ENCODE data around the gene GABARAPL1. TPM values are rescaled to one million over a fixed set of nuclear protein-coding genes. Genes with fewer than 3 reads are reported as not detected.
A peak's percentile ranks its signal among the peaks of the same experiment; 100 is the strongest.

The GABARAPL1 gene
- total and polyA plus RNA-seq, 11 donors = 126 to 790 (median 280) TPM

DNA sequence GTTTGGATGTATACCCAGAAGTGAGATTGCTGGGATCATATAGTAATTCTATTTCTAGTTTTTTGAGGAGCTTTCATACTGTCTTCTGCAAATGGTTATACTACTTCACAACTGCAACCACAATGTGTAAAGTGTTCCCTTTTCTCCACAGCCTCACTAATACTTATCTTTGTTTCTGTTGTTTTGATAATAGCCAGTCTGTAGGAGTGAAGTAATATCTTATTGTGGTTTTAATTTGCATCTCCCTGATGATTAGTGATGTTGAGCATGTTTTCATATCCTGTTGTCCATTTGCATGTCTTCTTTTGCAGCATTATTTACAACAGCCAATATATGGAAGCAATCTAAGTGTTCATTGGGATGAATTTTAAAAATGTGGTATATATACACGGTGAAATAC is 29.9 kb downstream of the GABARAPL1 start:
- no peak for DNase-seq
- peaks cover 0 to 4% (median 0%) of the 10 kb centered on the region in 12 donors for H3K4me1 ChIP-seq
- no peak for ATAC-seq
- 82 to 96% (median 93%) methylated on average over 1 of the region's 1 CpG for WGBS, 4 donors
- no peaks in the 10 kb centered on the region for H3K27me3 ChIP-seq
- H3K27ac ChIP-seq = no peak overlapping the region
- no peak overlapping the region for H3K4me3 ChIP-seq
- intact Hi-C loops (cut with DNase I) = loop anchor here in 1 of 10 donors (5.0 kb wide), 1 partner anchor 510 kb away; no protein-coding TSS in a partner anchor
- H3K36me3 ChIP-seq = peaks cover 0 to 21% (median 0%) of the 10 kb centered on the region in 9 donors
- no peaks in the 10 kb centered on the region for H3K9me3 ChIP-seq
- TF ChIP-seq, protein P1, sequence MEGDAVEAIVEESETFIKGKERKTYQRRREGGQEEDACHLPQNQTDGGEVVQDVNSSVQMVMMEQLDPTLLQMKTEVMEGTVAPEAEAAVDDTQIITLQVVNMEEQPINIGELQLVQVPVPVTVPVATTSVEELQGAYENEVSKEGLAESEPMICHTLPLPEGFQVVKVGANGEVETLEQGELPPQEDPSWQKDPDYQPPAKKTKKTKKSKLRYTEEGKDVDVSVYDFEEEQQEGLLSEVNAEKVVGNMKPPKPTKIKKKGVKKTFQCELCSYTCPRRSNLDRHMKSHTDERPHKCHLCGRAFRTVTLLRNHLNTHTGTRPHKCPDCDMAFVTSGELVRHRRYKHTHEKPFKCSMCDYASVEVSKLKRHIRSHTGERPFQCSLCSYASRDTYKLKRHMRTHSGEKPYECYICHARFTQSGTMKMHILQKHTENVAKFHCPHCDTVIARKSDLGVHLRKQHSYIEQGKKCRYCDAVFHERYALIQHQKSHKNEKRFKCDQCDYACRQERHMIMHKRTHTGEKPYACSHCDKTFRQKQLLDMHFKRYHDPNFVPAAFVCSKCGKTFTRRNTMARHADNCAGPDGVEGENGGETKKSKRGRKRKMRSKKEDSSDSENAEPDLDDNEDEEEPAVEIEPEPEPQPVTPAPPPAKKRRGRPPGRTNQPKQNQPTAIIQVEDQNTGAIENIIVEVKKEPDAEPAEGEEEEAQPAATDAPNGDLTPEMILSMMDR (IDR thresholded peaks at IDR 0.05) = no peak
- TF ChIP-seq POLR2A (IDR thresholded peaks at IDR 0.05) = no peak

DNA sequence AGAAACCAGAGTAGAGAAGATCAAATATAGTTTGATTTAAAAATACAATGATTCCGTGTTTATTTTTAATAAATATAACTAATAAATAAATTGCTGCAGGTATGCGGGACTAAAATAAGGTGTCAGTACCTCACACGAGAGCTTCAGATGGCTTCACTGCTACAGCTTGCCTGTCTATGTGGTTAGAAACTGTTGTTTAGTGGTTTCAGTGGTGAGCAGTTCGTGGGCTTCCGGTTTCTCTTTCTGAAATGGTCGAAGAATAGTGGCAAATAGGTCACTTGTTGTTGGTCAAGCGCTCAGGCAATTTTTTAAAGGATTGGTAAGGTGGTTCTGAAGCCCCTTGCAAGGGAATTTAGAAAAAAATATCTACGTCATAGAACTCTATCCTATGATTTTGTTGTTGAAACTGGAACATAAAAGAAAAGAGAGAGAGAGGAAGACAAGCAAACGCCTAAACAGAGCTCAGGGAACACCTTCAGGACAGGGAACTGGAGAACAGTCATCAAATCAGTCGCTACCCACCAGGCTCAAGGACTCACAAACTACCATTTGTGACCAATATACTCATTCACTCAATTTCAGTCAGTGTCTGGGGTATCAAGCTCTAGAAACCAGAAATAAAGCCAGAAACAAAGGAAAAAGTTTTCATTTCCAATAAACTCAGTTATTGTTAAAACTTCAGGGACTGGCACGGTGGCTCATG is 31.3 kb downstream of the GABARAPL1 start:
- no peak for TF ChIP-seq POLR2A (IDR thresholded peaks at IDR 0.05)
- TF ChIP-seq, protein P1 (IDR thresholded peaks at IDR 0.05) = no peak
- 83 to 92% (median 87%) methylated on average over 11 of the region's 11 CpGs for WGBS, 4 donors
- Histone ChIP-seq H3K4me1 (peaks cover 0 to 4% (median 0%) of the 10 kb centered on the region in 12 donors), H3K27ac (no peak overlapping the region), H3K4me3 (peak overlapping the region in 1 of 12 donors; percentile 37), H3K36me3 (peaks cover 0 to 21% (median 0%) of the 10 kb centered on the region in 9 donors), H3K27me3 (no peaks in the 10 kb centered on the region), H3K9me3 (no peaks in the 10 kb centered on the region)
- DNase-seq = no peak
- ATAC-seq = no peak
- intact Hi-C loops (cut with DNase I) = loop anchor here in 1 of 10 donors (5.0 kb wide), 1 partner anchor 508 kb away; no protein-coding TSS in a partner anchor

DNA sequence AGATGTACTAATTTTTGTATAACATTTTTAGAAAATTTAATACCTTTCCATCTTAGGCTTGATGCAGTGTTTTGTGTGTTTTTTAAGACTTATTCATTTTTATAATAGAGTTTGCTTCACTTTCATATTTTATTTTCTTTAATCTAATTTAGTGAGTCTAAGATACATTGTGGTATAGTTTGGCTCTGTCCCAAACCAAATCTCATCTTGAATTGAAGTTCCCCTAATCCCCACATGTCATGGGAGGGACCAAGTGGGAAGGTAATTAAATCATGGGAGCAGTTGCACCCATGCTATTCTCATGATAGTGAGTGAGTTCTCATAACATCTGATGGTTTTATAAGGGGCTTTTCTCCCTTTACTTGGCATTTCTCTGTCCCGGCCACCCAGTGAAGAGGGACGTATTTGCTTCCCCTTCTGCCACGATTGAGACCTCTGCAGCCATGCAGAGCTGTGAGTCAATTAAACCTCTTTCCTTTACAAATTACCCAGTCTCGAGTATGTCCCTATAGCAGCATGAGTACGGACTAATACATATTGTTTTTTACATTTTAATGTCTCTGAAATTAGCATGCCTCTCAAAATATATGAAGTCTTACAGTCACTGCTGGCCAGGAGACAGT is 34.9 kb downstream of the GABARAPL1 start:
- Histone ChIP-seq H3K27me3 (no peaks in the 10 kb centered on the region), H3K4me3 (no peak overlapping the region), H3K9me3 (no peaks in the 10 kb centered on the region), H3K27ac (no peak overlapping the region), H3K4me1 (peaks cover 0 to 4% (median 0%) of the 10 kb centered on the region in 12 donors), H3K36me3 (peaks cover 0 to 6% (median 0%) of the 10 kb centered on the region in 9 donors)
- intact Hi-C loops (cut with DNase I) = no loop called here
- ATAC-seq (no peak), DNase-seq (no peak)
- 70 to 86% (median 79%) methylated on average over 4 to 5 of the region's 5 CpGs for WGBS, 4 donors
- no peak for TF ChIP-seq POLR2A (IDR thresholded peaks at IDR 0.05)
- TF ChIP-seq, protein P1 (IDR thresholded peaks at IDR 0.05) = no peak

DNA sequence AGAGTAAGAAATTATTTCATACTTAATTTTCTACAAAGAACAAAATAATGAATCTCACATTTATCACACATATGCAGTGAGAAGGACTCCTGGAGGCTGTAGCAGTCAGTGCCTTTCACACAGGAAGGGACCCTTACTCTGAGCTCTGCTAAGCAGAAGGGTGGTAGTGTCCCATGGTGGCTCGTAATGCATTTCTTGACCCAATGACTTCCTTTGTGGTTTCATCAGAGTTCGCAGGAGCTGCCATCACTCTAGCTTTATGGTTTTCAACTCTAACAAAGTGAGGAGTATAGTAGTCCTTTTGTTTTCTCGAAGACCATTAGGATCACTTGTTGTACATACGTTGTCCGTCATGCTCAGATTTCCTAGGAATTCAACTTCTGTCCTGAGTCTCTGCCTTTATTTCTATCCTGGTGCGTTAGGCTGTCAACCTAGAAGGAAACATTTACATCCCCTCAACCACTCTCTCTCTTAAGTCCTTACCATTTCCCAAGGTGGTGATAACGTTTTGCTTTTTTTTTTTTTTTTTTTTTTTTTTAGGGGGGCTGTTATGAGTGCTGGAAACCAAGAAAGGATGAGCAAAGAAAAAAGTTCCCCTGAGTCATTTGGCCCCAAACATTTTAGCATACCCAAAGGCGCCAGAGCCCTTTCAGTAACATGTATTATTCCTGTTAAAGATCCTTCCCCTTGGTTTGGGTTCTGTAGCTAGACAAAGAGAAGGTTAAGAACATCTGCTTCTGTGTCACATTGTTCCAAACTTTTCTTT is 37.2 kb downstream of the GABARAPL1 start:
- Histone ChIP-seq H3K27me3 (no peaks in the 10 kb centered on the region), H3K4me3 (no peak overlapping the region), H3K4me1 (no peaks in the 10 kb centered on the region), H3K36me3 (no peaks in the 10 kb centered on the region), H3K9me3 (peaks cover 0 to 4% (median 0%) of the 10 kb centered on the region in 12 donors), H3K27ac (no peak overlapping the region)
- intact Hi-C loops (cut with DNase I) = no loop called here
- 64 to 76% (median 76%) methylated on average over 8 of the region's 8 CpGs for WGBS, 4 donors
- DNase-seq = no peak
- TF ChIP-seq, protein P1 (IDR thresholded peaks at IDR 0.05) = no peak
- TF ChIP-seq POLR2A (IDR thresholded peaks at IDR 0.05) = no peak
- ATAC-seq = no peak

Data from heart left ventricle (tissue), 16 donors.